ENCODE measurements around the gene FGD6.
"Not testable (repeated sequence)": the region's sequence is repeated elsewhere in the genome, so short reads cannot be mapped to it uniquely, and the experiment has no call there.

FGD6 gene

GRCh38 chr12:95173392-95174251 is 43.6 kb downstream of the FGD6 start:
- DNase-seq, result peak; percentile 44

DNA sequence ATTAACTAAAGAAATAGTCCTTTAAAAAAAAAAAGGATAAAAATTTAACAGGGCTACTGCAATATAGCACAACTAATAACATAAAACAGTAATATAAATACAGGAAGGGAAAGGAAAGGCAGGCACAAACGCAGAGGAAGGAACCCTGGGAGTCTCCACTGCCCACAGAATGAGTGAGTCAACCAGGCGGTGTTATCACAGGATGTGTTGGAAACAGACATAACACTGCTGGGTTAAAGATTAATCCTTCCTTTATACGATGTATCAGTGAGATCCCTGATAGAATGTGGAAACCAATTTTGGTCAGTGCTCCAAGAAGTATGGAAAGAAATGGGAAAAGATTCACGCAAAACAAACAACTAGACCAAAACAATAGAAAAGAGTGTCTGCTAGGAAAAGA is 47.9 kb downstream of the FGD6 start:
- DNase-seq, result no peak

GRCh38 chr12:95168746-95169145 is 48.5 kb downstream of the FGD6 start:
- DNase-seq, result no peak

GRCh38 chr12:95164656-95165055 is 52.6 kb downstream of the FGD6 start:
- DNase-seq, result no peak

DNA sequence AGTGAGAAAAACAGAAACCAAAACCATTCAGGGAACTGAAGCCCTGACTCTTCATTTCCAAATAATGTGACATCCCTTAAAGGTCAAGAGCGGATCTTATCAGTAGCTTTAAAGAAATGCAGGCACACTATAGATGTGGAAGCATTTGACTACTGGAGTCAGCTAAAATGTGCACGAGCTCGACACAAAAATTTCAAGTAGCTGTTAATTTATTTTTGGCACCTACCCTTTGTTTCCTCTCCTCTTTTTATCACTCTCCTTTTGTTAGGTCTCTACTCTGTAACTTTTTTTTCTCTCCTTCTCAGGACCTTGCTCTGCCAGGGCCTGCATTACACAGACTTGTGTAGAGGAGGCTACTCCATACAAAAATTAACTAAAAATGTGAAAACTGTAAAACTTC is 58.3 kb downstream of the FGD6 start:
- DNase-seq, result no peak

DNA sequence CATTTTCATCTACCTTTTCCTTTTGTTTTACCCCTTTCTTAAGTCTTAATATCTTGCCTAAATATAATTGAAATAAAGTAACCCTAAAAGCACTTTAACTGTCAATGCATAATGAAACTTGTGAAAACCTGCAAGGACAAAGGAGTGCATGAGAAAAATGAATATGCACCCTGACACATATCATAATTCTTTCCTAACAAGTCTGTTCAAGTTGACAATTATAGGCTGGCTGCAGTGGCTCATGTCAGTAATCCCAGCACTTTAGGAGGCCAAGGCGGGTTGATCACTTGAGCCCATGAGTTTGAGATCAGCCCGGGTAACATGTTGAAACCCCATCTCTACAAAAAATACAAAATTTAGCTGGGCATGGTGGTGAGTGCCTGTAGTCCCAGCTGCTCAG is 65.4 kb downstream of the FGD6 start:
- no peak for DNase-seq

GRCh38 chr12:95151406-95151805 is 65.9 kb downstream of the FGD6 start:
- DNase-seq, result no peak

DNA sequence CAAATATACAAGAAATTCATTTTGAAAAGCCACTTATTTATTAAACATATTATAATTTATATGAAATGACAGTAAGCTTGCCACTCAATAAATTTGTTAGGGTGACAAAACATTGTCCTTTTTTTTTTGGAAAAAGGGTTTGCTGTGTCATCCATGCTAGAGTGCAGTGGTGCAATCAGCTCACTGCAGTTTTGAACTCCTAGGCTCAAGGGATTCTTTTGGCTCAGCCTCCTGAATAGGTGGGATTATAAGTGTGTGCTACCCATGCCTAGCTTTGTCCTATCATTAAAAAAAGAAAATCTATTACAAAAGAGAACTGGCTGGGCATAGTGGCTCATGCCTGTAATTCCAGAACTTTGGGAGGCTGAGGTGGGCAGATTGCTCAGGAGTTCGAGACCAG is 66.8 kb downstream of the FGD6 start:
- no peak for DNase-seq

DNA sequence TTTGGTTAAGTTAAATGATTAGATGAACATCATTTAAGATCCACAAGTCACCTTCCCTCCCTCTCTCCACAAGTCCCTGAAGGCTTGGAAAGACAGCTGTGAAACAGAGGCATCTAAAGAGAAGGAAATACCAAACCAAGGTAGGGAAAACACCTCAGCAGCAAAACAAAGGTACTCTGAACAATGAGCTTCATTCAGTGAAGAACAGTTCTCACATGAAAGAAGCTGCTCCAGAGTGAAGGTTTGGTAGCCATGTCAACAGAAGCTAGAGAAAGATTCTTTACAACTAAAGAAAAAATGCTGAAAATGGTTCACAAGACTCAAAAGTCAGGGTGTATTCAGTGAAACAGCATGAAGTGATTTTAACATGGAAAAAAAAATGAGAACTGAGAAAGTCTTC is 69.4 kb downstream of the FGD6 start:
- peak; percentile 15 for DNase-seq

- DNase-seq, result peak; percentile 88
These were observed 70.5 kb downstream of the FGD6 start for GRCh38 chr12:95146769-95147168.

DNA sequence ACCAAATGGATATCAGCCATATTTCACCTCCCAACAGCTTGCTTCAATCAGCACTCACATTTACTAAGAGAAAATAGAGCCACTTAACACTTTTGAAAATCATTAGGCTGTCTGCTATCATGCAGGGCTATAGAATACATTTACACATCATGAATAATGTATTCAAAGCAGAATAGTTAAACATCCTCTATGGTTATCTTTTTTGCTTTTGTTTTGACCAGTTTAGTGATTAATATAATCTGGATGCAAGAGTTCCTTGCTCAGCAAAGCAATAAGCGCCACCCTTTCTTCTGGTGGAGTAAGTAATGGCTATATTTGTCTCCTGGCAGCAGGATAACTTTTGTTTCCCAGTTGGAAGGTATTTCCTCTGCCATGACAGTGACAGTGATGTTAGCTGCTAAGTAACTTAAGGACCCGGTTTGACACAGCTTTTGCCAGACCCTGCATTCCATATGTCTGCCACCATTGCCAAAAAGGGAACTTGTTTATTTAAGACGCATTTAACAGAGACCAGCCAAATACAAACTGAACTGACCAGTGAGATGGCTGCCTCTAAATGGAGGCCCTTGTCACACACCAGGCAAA is 73.6 kb downstream of the FGD6 start:
- DNase-seq, result no peak

- no peak for DNase-seq
These were observed 74.7 kb downstream of the FGD6 start for GRCh38 chr12:95142431-95143151.

DNA sequence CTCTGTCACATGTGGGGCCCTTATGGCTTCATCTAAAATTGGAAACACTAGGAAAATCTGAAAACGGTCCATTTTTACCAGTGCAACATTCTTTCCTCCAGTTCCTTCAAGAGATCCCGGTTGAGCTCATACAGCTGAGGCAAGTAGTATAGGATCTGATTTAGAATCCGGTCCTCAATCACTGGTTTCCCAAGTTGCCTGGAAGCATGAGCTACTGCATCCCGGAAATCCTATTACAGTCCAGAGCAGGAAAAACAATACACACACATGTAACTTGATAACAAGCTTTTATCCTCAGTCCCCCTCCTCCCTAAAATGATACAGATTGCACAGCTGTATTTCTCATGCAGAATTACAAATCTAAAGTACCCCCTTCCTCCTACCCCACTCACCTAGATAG is 76.0 kb downstream of the FGD6 start:
- no peak for DNase-seq

- not testable (repeated sequence) for DNase-seq
These were observed 79.2 kb downstream of the FGD6 start for GRCh38 chr12:95138031-95138430.

DNA sequence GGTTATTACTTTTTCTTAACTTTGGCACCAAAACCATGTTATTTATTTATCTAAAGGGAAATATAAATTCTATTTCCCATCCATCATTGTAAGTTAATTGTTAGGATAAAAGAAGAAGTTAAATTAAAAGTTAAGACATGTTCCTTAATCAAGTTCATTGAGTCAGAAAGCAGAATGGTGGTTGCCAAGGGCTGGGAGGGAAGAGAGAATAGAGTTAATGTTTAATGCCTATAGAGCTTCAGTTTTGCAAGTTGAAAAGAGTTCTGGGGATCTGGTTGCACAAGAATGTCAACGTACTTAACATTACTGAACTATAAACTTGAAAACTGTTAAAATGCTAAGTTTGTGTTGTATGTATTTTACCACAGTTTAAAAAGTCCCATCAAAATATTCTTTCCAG is 80.7 kb downstream of the FGD6 start:
- no peak for DNase-seq

- no peak for DNase-seq
These were observed 83.2 kb downstream of the FGD6 start for GRCh38 chr12:95134085-95134484.

DNA sequence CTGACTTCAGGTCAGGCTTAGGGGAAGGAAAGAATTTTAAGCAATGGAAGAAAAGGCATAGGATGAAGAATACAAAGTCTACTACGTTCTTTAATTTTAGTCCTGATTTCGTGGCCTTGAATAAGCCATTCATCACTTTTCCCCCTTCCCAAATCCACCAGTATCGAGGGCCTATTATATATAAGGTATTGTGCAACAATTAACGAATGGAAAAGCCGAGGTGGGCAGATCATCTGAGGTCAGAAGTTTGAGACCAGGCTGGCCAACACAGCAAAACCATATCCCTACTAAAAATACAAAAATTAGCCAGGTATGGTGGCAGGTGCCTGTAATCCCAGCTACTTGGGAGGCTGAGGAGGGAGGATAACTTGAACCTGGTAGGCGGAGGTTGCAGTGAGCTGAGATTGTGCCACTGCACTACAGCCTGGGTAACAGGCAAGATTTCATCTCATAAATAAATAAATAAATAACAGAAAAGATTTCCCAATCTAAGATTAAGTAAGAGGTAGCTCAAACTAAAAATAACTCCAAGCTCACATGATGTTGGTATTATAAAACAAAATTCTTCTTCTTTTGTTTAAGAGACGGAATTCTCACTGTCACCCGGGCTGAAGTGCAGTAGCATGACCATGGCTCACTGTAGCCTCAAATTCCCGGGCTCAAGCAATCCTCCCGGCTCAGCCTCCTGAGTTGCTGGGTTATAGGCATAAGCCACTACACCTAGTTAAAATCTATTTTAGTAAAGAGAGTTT is 85.5 kb downstream of the FGD6 start:
- no peak for DNase-seq

GRCh38 chr12:95130096-95130495 is 87.2 kb downstream of the FGD6 start:
- no peak for DNase-seq

DNA sequence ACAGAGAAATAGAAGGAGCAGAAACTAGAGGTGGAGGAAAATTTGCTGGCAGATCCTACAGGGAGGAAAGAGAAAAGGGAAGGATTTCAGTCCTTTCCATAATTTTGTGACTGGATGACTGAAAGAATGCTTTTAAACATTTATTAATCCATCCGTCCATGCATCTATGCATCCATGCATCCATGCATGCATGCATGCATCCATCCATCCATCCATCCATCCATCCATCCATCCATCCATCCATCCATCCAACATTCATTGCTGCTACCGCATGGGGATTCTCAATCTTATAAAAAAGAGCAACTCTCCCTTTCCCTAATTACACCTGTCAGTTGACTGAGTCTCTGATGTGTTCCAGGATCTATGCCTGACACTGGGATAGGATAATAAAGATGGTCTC is 88.2 kb downstream of the FGD6 start:
- DNase-seq, result no peak

DNA sequence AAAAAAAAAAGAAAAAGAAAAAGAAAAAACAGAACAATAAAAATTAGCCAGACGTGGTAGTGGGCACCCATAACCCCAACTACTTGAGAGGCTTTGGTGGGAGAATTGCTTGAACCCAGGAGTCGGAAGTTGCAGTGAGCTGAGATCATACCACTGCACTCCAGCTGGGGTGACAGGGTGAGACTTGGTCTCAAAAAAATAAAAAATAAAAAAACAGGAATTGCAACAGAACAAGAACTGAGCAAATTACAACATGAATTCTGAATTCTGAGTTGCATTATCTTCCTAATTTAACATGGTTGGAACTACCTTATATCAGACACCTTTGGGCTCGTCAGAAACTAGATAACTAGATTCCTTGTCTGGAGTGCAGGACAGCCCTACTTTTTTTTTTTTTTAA is 90.5 kb downstream of the FGD6 start:
- no peak for DNase-seq

GRCh38 chr12:95126076-95126475 is 91.2 kb downstream of the FGD6 start:
- DNase-seq, result no peak

DNA sequence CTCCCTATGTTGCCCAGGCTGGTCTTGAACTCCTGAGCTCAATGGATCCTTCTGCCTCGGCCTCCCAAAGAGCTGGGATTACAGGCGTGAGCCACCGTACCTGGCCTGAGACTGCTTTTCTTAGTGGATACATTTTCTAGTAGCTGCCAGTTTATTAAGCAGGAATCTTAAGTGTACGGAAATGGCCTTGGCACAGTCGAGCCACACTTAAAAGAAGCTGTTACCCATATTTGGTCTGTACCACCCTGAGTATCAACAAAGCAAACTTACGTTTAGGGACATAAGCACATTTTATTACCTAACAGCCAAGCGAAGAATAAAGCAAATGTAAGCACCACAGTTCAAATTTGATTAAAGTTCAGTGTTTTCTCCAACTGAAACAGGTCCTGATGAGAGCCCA is 93.2 kb downstream of the FGD6 start:
- no peak for DNase-seq

DNA sequence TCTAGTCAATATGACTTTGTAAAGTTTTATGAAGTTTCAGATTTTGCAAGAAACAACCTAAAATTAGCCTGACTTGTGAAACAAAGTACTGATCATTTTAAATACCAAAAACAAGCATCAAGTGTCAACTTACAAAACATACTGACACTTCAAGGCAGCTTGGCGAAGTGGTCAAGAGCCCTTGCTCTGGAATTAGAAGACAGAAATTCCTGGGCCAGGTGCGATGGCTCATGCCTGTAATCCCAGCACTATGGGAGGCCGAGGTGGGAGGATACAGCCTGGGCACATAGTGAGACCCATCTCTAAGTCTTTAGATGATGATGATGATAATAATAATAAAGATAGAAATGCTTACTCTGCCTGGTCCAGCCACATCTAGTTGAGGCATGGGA is 98.5 kb downstream of the FGD6 start:
- no peak for DNase-seq

Data from eye (tissue), 1 donor.